ENCODE measurements around the gene ATAD3C.

- TF ChIP-seq CTCF (IDR thresholded peaks at IDR 0.05) (no peak), POLR2A (IDR thresholded peaks at IDR 0.05) (no peak)
Observed at GRCh38 chr1:1422465-1423244, 26.8 kb upstream of the ATAD3C start.
